GM23338 (cell line): ENCODE measurements around the gene B3GNT3. TPM values are rescaled to one million over a fixed set of nuclear protein-coding genes. Genes with fewer than 3 reads are reported as not detected.

ENCODE experiments used
- ATAC-seq: fragments of 200-7000 bp; cut with Tn5 transposase; 3 replicates; pipeline ENCODE4 v1.9.1; 2020
- DNase-seq: peaks from one replicate; pipeline ENCODE4 v3.0.0-alpha.2; 2015; ENCODE audit warnings: low spot score
- H2AFZ ChIP-seq: fragments of 200-600 bp; sonication (generic); 2 replicates; pipeline ENCODE4 v1.8.0; 2016; ENCODE audit warnings: antibody characterized with exemption, mild to moderate bottlenecking, moderate library complexity
- H3F3A ChIP-seq: fragments of 200-600 bp; sonication (generic); replicated peaks from 2 replicates; pipeline ENCODE4 v1.8.0; 2017; ENCODE audit warnings: antibody characterized with exemption, mixed run types, low read depth
- H3K27ac ChIP-seq: fragments of 200-600 bp; sonication (generic); 2 replicates; pipeline ENCODE4 v1.6.1; 2016; ENCODE audit warnings: low read depth
- H3K27me3 ChIP-seq: fragments of 200-600 bp; sonication (generic); 2 replicates; pipeline ENCODE4 v1.8.0; 2016; ENCODE audit warnings: mild to moderate bottlenecking, mixed run types, moderate library complexity; ENCODE audit not compliant: insufficient read depth
- H3K36me3 ChIP-seq: fragments of 200-600 bp; sonication (generic); 2 replicates; pipeline ENCODE4 v1.8.0; 2016; ENCODE audit warnings: mild to moderate bottlenecking; ENCODE audit not compliant: insufficient read depth
- H3K4me1 ChIP-seq: fragments of 200-600 bp; sonication (generic); 2 replicates; pipeline ENCODE4 v1.8.0; 2016; ENCODE audit warnings: mild to moderate bottlenecking, moderate library complexity; ENCODE audit not compliant: insufficient read depth
- H3K4me2 ChIP-seq: fragments of 200-600 bp; sonication (generic); 2 replicates; pipeline ENCODE4 v1.7.1; 2017; ENCODE audit warnings: mixed run types
- H3K4me3 ChIP-seq: fragments of 200-600 bp; sonication (generic); 2 replicates; pipeline ENCODE4 v1.6.1; 2016; ENCODE audit warnings: mixed run types
- H3K79me2 ChIP-seq: fragments of 200-600 bp; sonication (generic); replicated peaks from 2 replicates; pipeline ENCODE4 v1.8.0; 2017; ENCODE audit warnings: mild to moderate bottlenecking; ENCODE audit not compliant: insufficient read depth
- H3K9me2 ChIP-seq: fragments of 200-600 bp; sonication (generic); 2 replicates; pipeline ENCODE4 v1.8.0; 2017; ENCODE audit not compliant: insufficient read depth
- H4K20me1 ChIP-seq: fragments of 200-600 bp; sonication (generic); replicated peaks from 2 replicates; pipeline ENCODE4 v1.8.0; 2017; ENCODE audit warnings: mild to moderate bottlenecking; ENCODE audit not compliant: insufficient read depth
- H3K27ac Mint-ChIP-seq: 2 replicates; pipeline ENCODE4 v1.8.0; 2020; ENCODE audit warnings: inconsistent platforms, mild to moderate bottlenecking, moderate library complexity, mixed read lengths
- H3K27me3 Mint-ChIP-seq: 3 replicates; pipeline ENCODE4 v1.8.0; 2022; ENCODE audit warnings: low read depth, mild to moderate bottlenecking, moderate library complexity, mixed read lengths, inconsistent platforms; ENCODE audit not compliant: insufficient read depth, poor library complexity
- H3K36me3 Mint-ChIP-seq: 3 replicates; pipeline ENCODE4 v1.8.0; 2021; ENCODE audit warnings: low read depth, mild to moderate bottlenecking, inconsistent platforms, moderate library complexity, mixed read lengths
- H3K4me1 Mint-ChIP-seq: 3 replicates; pipeline ENCODE4 v1.8.0; 2020; ENCODE audit warnings: mild to moderate bottlenecking, inconsistent platforms, mixed read lengths
- H3K4me3 Mint-ChIP-seq: 3 replicates; pipeline ENCODE4 v1.8.0; 2021; ENCODE audit warnings: moderate library complexity, mild to moderate bottlenecking, inconsistent platforms, mixed read lengths
- H3K9me3 Mint-ChIP-seq: 3 replicates; pipeline ENCODE4 v1.8.0; 2020; ENCODE audit warnings: moderate library complexity, mild to moderate bottlenecking, inconsistent platforms, mixed read lengths
- CREB1 ChIP-seq: fragments of 250-450 bp; sonication (Bioruptor Pico); IDR thresholded peaks from 2 replicates; pipeline ENCODE4 v1.5.0; 2020; ENCODE audit warnings: low read depth, mild to moderate bottlenecking, moderate library complexity
- ETS1 ChIP-seq: IDR thresholded peaks from 2 replicates; pipeline ENCODE4 v1.6.1; 2016; ENCODE audit warnings: antibody characterized with exemption
- EZH2phosphoT487 ChIP-seq: fragments of 200-600 bp; sonication (generic); IDR thresholded peaks from one replicate; pipeline ENCODE4 v1.8.1; 2018; ENCODE audit warnings: antibody characterized with exemption; ENCODE audit not compliant: unreplicated experiment
- NANOG ChIP-seq: IDR thresholded peaks from 2 replicates; pipeline ENCODE4 v1.6.1; 2016; ENCODE audit warnings: antibody characterized with exemption, borderline replicate concordance
- POLR2AphosphoS5 ChIP-seq: IDR thresholded peaks from 2 replicates; pipeline ENCODE4 v1.6.1; 2016; ENCODE audit warnings: antibody characterized with exemption, low read depth
- REST ChIP-seq: IDR thresholded peaks from one replicate; pipeline ENCODE4 v1.6.1; 2018; ENCODE audit warnings: antibody characterized with exemption; ENCODE audit not compliant: unreplicated experiment
- STAT1 ChIP-seq: IDR thresholded peaks from one replicate; pipeline ENCODE4 v1.6.1; 2016; ENCODE audit warnings: antibody characterized with exemption; ENCODE audit not compliant: unreplicated experiment
- ZNF114 ChIP-seq: fragments of 250-450 bp; sonication (Bioruptor Pico); IDR thresholded peaks from 2 replicates; pipeline ENCODE4 v1.5.0; 2020; ENCODE audit warnings: mild to moderate bottlenecking, moderate library complexity
- polyA plus RNA-seq: library from polyadenylated mRNA; unstranded; fragments of >200 nt; fragmentation: Nextera tagmentation; extraction: Ambion mirVana; gene quantifications from 2 replicates; pipeline ENCODE4 v1.2.1, GENCODE V29; 2016
- total RNA-seq: library from RNA; depleted of rRNA; stranded (reverse); fragments of >200 nt; shearing (Covaris generic); gene quantifications from 2 replicates; pipeline ENCODE4 v1.2.3, GENCODE V29; 2014

B3GNT3 gene
- total and polyA plus RNA-seq, 2 experiments from 2014 or later, result 0.99 to 1.9 TPM

- Histone ChIP-seq H3K27me3 (0 out of 2 replicates have a peak, but pooled peaks cover 6% of the 10 kb centered on the region), H4K20me1 (no peaks in the 10 kb centered on the region), H2AFZ (peak overlapping the region; percentile 95), H3K4me2 (peak overlapping the region; percentile 90), H3K27ac (peak overlapping the region; percentile 98), H3K4me1 (peaks cover 10% of the 10 kb centered on the region; the same call in 1 of the 2 replicates), H3K4me3 (peak overlapping the region; percentile 90), H3K79me2 (no peaks in the 10 kb centered on the region), H3K36me3 (no peaks in the 10 kb centered on the region), H3K9me2 (no peaks in the 10 kb centered on the region), H3F3A (peaks cover 9% of the 10 kb centered on the region)
- Mint-ChIP-seq H3K27me3 (peaks cover 11% of the 10 kb centered on the region), H3K27ac (peak overlapping the region; percentile 98), H3K4me1 (peaks cover 12% of the 10 kb centered on the region), H3K9me3 (no peaks in the 10 kb centered on the region), H3K4me3 (peak overlapping the region; percentile 85), H3K36me3 (no peaks in the 10 kb centered on the region; the same call in 2 of the 3 replicates)
- ATAC-seq, result peak; percentile 90
- peak; percentile 95 for DNase-seq
- TF ChIP-seq CREB1 (CRISPR knock-in tag) (no peak), ETS1 (no peak), POLR2AphosphoS5 (peak; percentile 63)
These were observed 35.9 kb downstream of the B3GNT3 start for GRCh38 chr19:17830567-17831418.

- Histone ChIP-seq H3K4me2 (peak overlapping the region; percentile 89), H3K27ac (no peak overlapping the region), H3K79me2 (no peaks in the 10 kb centered on the region), H3K27me3 (0 out of 2 replicates have a peak, but pooled peaks cover 6% of the 10 kb centered on the region), H2AFZ (peak overlapping the region; percentile 95), H3K9me2 (no peaks in the 10 kb centered on the region), H3K4me1 (peaks cover 10% of the 10 kb centered on the region; the same call in 1 of the 2 replicates), H3F3A (peaks cover 9% of the 10 kb centered on the region), H3K36me3 (no peaks in the 10 kb centered on the region), H4K20me1 (no peaks in the 10 kb centered on the region), H3K4me3 (peak overlapping the region; percentile 76)
- no peak for TF ChIP-seq POLR2AphosphoS5
- no peak for TF ChIP-seq ZNF114
- no peak for TF ChIP-seq REST
- TF ChIP-seq NANOG, result no peak
- no peak for TF ChIP-seq ETS1
- no peak for TF ChIP-seq CREB1 (CRISPR knock-in tag)
- no peak for TF ChIP-seq STAT1
- TF ChIP-seq EZH2phosphoT487, result no peak
- no peak overlapping the region for H3K27ac Mint-ChIP-seq
- H3K4me1 Mint-ChIP-seq, result peaks cover 15% of the 10 kb centered on the region
- H3K27me3 Mint-ChIP-seq, result peaks cover 15% of the 10 kb centered on the region
- no peaks in the 10 kb centered on the region for H3K9me3 Mint-ChIP-seq
- peak; percentile 8 for ATAC-seq
- no peaks in the 10 kb centered on the region; the same call in 2 of the 3 replicates for H3K36me3 Mint-ChIP-seq
- peak overlapping the region; percentile 76 for H3K4me3 Mint-ChIP-seq
- peak; percentile 60 for DNase-seq
These were observed 36.5 kb downstream of the B3GNT3 start for GRCh38 chr19:17831419-17831888.
